GF-D8 (cell line): ENCODE results near the gene KIF25.

Source experiments
- DNase-seq: peaks from one replicate; lab custom pipeline; 2025; lab: John Stamatoyannopoulos, UW

KIF25 gene

GRCh38 chr6:168089186-168090063 lies 92.0 kb downstream of the KIF25 start:
- no peak for DNase-seq

DNA sequence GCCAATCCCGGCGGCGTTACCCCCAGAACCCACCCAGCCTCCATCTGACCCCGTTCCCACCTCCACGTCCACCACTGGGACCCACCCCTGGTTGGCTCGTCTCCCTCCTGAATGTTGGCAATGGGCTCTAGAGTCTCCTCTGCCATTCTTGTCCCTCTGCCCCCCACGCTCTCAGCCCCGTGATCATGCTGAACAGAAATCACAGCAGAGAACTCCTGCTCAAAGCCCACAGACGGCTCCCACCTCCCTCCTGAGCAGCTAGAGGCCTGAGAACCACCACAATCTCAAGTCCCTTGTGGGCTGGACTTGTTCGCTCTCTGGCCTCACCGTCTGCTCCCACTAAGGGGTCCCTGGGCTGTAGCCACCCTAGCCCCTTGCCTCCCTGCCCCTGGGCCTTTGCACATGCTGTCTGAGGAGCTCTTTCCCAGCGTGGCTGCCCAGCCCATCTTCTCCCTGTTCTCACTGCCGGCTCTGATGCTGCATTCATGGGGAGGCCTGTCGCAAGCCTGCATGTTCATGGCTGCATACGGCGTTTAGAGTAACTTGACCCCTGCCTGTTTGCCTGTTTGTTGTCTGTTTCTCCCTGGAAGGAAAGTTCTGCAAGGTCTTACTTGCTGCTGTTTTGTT lies 92.7 kb downstream of the KIF25 start:
- DNase-seq: no peak

DNA sequence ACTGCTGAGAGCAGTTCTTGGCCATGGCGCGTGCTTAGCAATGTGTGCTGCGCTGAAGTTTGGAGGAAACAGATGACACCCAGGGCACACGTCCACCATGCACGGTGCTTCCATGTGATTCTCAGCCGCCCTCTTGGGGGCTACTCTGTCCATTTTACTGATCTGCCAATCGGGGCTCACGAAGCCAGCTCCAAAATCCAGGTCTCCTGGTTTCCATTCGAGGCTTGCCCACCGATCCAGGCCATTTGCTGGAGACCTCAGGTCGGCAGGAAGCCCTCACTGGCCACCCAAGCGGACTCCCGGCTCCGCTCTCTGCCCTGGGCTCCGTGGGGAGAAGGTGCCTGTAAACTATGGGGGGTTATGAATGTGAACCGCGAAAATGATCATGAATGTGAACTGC lies 93.2 kb downstream of the KIF25 start:
- DNase-seq: no peak

DNA sequence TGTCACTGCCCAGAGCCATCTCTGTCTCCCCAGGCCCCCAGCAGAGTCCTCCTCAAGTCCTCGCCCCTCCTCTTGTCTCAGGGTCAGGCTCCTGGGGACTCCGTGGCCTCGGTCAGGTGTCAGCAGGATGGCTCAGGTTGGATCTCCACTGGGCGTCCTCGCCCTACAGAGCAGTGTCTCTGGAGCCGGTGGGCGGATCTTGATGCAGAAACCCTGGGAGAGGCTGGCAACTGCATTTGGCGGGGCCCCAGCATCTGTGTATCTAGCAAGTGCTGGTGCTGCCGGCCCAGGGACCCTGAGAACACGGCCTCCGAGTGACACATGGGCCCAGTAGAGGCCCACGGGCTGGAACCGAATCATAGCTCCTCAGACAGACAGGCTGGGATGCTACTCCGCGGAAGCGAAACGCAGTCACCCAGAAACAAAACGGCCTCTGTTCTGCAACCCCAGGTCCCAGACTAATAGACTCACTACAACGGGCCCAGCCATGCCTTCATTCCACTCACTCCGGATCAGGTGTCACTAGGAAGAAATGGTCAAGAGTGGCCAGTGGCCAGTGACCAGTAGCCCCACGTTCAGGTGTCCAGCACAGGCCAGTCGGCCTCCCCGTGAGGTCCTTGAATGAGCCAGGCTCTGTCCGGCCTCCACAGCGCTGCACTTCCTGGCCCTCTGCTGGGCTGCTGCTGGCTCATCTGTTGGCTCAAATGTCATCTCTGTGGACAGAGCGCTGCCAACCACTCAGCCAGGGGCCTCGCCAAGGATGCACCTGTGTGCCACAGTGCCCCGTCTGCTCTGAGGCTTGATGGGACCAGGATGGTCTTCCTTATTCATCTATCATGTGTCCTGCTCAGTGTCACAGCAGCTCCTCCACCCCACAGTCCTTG lies 94.2 kb downstream of the KIF25 start:
- DNase-seq: no peak

DNA sequence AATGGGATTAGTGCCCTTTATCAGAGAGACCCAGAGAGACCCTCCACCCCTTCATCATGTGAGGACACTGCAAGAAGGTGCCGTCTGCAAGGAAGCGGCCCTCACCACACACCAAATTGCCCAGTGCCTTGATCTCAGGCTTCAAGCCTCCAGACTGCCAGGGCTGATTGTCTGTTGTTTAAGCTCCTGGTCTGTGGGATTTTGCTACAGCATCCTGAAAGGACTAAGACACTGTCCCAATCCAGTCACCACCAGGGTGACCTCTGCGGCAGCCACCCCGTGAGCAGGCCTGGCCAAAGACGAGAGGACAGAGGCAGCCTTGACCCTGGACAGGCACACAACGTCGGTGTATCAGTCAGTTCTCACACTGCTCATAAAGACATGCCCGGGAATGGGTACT lies 95.1 kb downstream of the KIF25 start:
- DNase-seq: no peak

GRCh38 chr6:168093071-168093505 lies 95.6 kb downstream of the KIF25 start:
- DNase-seq: no peak

GRCh38 chr6:168093634-168094033 lies 96.2 kb downstream of the KIF25 start:
- DNase-seq: no peak
